HG03175 (cell line): Measurements from ENCODE around the gene ZBTB21.
"Not testable (repeated sequence)": the region's sequence is repeated elsewhere in the genome, so short reads cannot be mapped to it uniquely, and the experiment has no call there.

Source experiments
- ATAC-seq: cut with Tn5 transposase; IDR thresholded peaks from one replicate; pipeline ENCODE4 v1.9.1; 2021; ENCODE audit warnings: mild to moderate bottlenecking, moderate library complexity; ENCODE audit not compliant: unreplicated experiment

ZBTB21 gene

DNA sequence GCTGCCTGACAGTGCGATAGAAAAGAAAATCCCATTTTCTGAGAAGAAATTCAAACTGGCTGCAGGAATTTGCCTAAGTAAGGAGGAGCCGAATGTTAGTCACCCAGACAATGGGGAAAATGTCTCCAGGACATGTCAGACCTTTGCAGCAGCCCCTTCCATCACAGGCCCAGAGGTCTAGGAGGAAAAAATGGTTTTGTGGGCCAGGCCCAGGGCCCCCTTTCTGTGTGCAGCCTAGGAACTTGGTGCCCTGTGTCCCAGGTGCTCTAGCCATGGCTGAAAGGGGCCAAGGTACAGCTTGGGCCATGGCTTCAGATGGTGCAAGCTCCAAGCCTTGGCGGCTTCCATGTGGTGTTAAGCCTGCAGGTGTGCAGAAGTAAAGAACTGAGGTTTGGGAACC, 14.6 kb downstream of the ZBTB21 start:
- no peak for ATAC-seq

DNA sequence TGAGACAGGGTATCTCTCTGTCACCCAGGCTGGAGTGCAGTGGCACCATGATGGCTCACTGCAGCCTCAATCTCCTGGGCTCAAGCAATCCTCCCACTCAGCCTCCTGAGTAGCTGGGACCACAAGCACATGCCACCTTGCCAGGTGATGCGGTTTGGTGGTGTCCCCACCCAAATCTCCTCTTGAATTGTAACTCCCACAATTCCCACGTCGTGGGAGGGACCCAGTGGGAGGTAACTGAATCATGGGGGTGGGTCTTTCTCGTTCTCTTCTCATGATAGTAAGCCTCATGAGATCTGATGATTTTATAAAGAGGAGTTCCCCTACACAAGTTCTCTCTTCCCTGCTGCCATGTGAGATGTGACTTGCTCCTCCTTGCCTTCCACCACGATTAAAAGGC, 15.5 kb downstream of the ZBTB21 start:
- not testable (repeated sequence) for ATAC-seq

DNA sequence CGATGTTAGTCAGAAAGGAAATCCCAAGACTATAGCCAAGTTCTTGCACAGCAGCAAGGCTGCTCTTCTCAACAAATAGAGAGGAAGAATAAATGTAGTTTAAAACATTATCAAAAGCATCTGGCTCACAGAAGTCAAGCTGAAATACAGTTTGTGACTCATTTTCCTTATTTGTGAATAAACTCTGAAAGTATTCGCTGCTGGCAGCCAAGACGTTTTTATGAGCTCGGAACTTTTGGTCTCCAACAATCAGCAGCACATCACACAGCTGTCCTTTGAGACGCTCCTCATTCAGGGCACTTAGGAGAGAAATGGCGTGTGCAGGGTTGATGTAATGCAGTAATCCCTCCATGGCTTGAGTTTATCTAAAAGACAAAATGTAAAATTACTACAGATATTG, 16.4 kb downstream of the ZBTB21 start:
- no peak for ATAC-seq

DNA sequence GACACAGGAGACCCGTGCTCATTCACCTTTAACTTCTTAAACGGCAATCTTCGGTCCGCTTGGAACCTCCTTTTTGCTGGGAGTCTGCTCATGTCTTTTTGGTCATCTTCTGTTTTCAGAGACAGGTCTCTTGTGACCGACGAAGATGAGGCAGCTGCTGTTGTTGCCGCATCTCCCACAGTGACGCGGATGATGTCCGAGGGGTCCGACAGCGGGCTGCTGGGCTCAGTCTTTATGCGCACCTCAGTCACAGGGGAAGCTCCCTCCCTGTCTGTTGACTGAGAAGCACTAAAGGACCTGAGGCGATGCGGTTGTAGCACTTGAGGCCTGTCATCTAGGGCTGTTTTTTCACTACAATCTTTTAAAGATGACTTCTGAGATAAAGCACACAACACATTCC, 17.6 kb downstream of the ZBTB21 start:
- no peak for ATAC-seq

DNA sequence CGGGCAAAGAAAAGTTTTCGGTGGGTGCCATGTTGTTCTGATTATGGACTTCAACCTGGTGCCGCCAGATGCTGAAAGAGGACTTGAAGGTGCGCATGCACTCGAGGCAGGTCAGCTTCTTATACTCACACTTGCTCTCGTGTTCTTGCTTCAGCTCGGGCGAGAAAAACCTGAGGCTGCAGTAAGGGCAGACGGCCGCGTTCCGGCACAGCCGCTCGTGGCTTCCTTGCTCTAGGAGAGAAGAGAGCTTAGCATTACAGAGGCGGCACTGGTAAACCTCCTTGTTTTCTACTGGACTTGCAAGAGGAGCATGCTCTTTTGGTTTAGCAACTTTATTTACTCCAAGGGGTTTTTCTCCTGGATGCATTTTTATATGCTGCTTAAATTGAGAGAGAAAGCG, 18.5 kb downstream of the ZBTB21 start:
- no peak for ATAC-seq

GRCh38 chr21:41989698-41990097, 20.5 kb downstream of the ZBTB21 start:
- ATAC-seq = no peak

DNA sequence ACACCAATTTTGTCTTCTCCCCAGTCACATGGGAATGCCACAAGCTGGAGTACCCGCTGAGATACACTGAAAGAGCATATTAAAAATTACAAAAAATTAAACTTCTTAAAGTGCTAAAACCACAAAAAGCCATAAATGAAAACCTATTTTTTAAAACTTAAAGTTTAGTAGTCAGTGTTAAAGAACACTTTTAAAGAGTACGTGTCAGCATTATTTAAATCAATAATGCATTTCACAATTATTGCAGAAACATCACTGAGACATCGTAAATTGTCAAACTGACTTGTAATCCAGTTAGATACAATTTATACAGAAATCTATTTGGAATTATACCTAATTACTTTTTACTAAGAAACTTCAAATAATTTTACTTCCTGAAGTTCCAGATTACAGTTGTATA, 22.9 kb downstream of the ZBTB21 start:
- ATAC-seq = no peak

- no peak for ATAC-seq
These were observed 24.3 kb downstream of the ZBTB21 start for GRCh38 chr21:41985662-41986416.

DNA sequence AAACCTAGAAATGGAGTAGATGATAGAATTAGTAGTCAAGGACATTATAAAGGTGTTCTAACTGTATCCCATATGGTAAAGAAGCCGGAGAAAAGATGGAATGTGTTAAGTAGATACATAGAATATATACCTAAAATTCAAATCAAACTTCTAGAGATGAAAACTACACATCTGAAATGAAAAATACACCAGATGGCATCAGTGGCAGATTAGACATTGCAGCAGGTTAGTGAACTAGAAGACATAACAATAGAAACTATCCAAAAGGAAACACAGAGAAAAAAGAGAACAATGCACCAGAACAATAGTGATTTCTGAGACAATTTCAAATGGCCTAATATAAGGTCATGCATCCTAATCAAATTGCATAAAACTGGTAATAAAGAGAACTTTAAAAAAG, 26.9 kb downstream of the ZBTB21 start:
- ATAC-seq = no peak

GRCh38 chr21:41980561-41980960, 29.6 kb downstream of the ZBTB21 start:
- ATAC-seq = no peak

DNA sequence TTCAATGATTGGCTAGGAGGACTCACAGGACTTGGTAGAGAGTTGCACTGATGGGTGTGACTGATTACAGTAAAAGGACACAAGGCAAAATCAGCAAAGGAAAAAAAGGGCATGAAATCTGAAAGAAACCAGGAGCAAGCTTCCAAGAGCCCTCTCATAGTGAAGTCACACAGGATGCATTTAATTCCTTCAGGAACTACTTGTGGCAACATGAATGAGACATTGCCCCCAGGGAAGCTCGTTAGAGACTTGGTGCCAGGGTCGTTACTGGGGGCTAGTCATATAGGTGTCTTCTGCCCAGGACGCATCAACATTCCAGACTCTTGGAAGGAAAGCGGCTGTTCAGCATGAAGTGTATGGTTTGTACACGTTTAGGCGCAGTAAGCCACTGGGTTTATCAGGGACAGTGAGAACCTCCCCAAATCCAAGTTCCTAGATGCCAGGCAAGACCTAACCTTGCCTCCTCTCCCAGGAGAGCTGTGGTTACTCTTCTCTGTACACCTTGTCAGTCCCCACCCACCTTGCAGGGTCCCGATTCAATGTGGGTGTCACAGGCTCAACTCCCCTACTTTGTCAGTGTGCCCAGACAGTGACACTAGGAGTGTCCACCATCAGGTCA, 30.3 kb downstream of the ZBTB21 start:
- no peak for ATAC-seq

DNA sequence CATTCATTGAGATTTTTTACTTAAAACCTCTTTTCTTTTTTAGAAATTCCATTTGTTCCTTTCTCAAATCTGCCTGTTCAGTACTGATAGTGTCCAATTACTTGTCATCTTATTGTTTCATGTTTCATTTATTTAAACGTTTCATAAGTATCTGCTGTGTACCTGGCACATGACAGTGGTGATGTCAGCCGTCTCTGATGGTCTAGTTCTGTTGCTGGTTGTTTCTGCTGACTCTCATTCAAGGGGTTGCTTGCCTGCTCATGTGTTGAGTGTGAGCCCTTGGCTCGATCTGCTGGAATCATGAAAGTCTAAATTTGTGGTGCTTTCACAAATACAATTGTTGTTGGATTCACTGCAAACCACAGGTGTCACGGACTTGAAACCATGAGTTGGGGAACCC, 30.8 kb downstream of the ZBTB21 start:
- ATAC-seq = no peak

DNA sequence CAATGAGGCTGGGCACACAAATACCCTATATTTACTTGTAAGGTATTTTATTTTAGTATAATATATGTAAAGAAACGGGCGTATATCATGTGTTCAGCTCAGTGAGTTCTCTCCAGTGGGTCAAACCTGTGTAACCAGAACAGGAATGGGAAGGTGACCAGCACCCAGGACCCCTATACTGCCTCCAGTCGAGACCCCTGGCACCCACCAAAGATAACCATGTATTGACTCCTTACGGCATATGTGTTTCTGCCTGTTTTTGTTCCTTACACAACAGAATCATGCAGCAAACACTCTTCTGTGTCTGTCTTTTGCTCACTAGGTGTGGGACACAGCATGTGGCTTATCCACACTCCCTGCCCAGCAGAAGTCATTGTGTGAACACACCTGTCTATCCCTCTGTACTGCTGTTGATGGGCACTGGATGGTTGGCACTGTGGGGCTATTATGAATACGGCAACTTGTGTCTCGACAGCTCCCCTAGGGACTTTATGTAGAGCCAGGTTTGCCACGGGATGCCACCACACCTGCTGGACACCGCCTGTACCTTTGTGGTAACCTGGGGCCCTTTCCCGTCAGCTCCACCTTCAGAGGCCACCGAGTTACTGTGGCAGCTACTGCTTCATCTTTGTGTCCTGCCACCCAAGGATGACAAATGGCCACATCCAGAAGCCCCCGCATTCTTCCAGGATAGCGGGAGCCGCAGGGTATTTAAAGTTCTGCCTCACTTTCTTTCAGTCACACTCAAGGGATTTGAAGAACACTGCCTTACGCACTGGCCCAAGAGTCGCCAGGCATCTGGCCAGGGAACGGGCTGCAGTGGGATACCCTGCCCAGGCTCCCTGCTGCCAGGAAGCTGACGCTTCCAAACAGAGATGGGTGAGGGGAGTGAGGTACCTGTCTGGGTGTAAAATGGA, 32.9 kb downstream of the ZBTB21 start:
- ATAC-seq = no peak

DNA sequence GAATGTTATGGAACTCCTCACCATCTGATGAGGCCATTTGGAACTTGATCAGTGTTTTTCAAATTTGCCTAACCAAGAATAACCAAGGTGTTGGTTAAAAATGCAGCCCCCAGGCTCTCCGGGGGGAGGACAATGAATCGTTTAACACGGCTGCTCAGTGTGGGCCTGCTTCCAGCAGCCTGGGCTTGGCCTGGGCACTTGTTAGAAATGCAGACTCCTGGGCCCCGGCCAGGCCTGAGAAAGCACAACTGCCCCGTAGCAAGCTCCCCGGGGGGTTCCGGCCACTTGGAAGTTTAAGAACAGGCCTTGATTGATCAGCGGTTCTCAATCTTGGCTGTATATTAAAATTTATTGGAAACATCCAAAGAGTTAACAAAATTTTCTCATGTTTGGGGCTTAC, 33.5 kb downstream of the ZBTB21 start:
- no peak for ATAC-seq

- ATAC-seq = no peak
These were observed 34.5 kb downstream of the ZBTB21 start for GRCh38 chr21:41975391-41976272.

- ATAC-seq = no peak
These were observed 35.5 kb downstream of the ZBTB21 start for GRCh38 chr21:41974752-41975053.

- no peak for ATAC-seq
These were observed 36.1 kb downstream of the ZBTB21 start for GRCh38 chr21:41973861-41974751.

GRCh38 chr21:41973427-41973831, 36.7 kb downstream of the ZBTB21 start:
- ATAC-seq = no peak

DNA sequence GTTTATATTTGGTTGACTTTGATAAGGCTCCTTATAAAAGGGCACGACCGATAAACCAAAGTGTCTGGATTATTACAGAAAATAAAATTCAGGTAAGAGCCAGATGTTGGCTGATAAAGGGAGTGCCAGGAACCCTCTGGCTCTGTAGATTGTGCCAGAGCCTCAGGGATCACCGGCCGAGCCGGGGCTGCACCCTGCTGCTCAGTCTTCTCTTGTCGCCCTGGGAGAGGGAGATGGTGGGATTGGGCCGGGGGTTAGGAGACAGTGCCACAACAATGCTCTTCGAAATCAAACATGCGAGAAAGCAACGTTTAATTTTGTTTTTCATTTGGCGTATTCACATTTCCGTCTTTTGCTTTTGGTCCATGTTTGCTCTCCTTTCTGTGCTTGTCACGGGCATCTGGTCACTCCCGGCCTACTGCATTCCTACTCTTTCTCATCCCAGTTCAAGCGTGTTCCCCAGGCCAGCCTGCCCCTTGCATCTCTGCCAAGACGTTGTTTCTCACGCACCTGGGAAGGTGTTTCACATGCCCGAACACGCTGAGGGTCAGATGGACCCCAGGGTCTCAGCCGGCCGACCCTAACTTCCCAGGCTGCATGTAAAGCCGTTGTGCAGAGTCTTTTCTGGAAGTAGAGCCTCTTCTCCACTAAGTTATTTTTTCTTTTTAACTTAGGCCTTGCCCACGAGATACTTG, 37.5 kb downstream of the ZBTB21 start:
- no peak for ATAC-seq
